ENCODE results near the gene VAC14. TPM values are rescaled to one million over a fixed set of nuclear protein-coding genes. Genes with fewer than 3 reads are reported as not detected.

Gene VAC14
- total RNA-seq, 1 experiment from 2014 or later = 65.5 TPM

DNA sequence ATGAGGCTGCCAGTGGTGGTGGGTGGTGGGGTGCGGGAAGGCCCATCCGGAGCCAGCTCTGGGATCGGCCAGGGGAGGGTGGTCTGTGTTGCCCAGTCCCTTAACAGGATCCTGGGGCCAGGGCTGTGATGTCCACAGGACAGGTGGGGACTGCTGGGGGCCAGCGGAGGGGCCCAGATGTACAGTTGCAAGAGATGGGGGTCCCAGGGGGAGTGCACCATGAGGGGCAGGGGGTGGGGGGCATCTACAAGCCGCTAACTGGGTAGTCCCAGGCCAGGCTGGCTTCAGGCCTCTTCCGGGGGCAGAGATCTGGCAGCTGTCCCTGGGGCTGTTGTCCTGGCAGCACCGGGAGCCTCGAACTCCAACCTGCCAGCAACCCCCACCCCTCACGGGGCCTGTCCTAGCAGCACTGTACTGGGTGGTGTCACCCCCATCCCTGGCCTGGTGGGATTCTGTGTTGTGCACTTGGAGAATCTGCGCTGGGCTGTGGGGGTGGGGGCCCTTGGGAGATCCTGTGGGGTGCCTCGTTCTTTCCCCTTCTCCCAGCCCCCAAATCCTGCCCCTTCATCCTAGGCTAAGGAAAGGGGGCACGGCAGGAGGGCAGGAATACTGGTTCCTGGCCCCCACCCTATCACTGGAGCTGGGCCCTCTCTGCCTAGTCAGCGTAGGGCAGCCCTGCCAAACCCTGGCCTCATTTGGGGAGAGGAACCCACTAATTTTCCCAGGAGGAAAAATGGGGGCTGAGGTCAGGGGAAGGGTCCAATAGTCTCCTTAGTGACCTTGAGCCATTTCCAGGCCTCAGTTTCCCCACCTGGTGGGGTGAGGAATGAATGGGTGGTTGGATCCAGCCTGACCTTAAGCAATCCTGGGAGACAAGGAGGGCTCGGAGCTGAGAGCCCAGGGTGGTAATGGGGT is 116.6 kb downstream of the VAC14 start:
- TF ChIP-seq EZH2 (IDR thresholded peaks at IDR 0.05; ENCODE audit: low read length, unreplicated experiment) (no peak), EZH2phosphoT487 (IDR thresholded peaks at IDR 0.05; ENCODE audit: borderline replicate concordance, low read length) (no peak)
- TF ChIP-seq, protein P1, sequence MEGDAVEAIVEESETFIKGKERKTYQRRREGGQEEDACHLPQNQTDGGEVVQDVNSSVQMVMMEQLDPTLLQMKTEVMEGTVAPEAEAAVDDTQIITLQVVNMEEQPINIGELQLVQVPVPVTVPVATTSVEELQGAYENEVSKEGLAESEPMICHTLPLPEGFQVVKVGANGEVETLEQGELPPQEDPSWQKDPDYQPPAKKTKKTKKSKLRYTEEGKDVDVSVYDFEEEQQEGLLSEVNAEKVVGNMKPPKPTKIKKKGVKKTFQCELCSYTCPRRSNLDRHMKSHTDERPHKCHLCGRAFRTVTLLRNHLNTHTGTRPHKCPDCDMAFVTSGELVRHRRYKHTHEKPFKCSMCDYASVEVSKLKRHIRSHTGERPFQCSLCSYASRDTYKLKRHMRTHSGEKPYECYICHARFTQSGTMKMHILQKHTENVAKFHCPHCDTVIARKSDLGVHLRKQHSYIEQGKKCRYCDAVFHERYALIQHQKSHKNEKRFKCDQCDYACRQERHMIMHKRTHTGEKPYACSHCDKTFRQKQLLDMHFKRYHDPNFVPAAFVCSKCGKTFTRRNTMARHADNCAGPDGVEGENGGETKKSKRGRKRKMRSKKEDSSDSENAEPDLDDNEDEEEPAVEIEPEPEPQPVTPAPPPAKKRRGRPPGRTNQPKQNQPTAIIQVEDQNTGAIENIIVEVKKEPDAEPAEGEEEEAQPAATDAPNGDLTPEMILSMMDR (conservative IDR thresholded peaks at IDR 0.05; ENCODE audit: low read depth, low read length) = no peak
- H3K4me1 ChIP-seq (ENCODE audit: insufficient read depth, low read length) = peaks cover 18% of the 10 kb centered on the region
- H3F3A ChIP-seq (ENCODE audit: low read length, unreplicated experiment) = no peaks in the 10 kb centered on the region
- H3K4me3 ChIP-seq (ENCODE audit: low read length) = peak overlapping the region; percentile 94
- H3K36me3 ChIP-seq (ENCODE audit: low read depth, low read length) = no peaks in the 10 kb centered on the region; the same call in 1 of the 2 replicates
- H3K4me2 ChIP-seq (ENCODE audit: low read length) = peak overlapping the region; percentile 92
- no peaks in the 10 kb centered on the region for H3K27me3 ChIP-seq (ENCODE audit: low read length)
- no peak overlapping the region for H3K27ac ChIP-seq (ENCODE audit: low read length)
- intact Hi-C loops (cut with micrococcal nuclease) = no loop called here
- H3K9me2 ChIP-seq (replicated peaks; ENCODE audit: low read length) = no peaks in the 10 kb centered on the region
- ATAC-seq = no peak
- no peak overlapping the region for H2AFZ ChIP-seq (ENCODE audit: low read length)
- H4K20me1 ChIP-seq (ENCODE audit: low read length) = no peaks in the 10 kb centered on the region
- H3K79me2 ChIP-seq (ENCODE audit: low read length) = peaks cover 49% of the 10 kb centered on the region
- H3K9ac ChIP-seq (ENCODE audit: low read length) = peak overlapping the region; percentile 71; the same call in 1 of the 2 replicates
- CTCF ChIA-PET = no interaction called here
- no peak for DNase-seq
- POLR2A ChIA-PET (ENCODE audit: unreplicated experiment) = no interaction called here
- H3K9me3 ChIP-seq (ENCODE audit: low read length) = no peaks in the 10 kb centered on the region
- BruUV-seq (replicated peaks) = no TSS peak

DNA sequence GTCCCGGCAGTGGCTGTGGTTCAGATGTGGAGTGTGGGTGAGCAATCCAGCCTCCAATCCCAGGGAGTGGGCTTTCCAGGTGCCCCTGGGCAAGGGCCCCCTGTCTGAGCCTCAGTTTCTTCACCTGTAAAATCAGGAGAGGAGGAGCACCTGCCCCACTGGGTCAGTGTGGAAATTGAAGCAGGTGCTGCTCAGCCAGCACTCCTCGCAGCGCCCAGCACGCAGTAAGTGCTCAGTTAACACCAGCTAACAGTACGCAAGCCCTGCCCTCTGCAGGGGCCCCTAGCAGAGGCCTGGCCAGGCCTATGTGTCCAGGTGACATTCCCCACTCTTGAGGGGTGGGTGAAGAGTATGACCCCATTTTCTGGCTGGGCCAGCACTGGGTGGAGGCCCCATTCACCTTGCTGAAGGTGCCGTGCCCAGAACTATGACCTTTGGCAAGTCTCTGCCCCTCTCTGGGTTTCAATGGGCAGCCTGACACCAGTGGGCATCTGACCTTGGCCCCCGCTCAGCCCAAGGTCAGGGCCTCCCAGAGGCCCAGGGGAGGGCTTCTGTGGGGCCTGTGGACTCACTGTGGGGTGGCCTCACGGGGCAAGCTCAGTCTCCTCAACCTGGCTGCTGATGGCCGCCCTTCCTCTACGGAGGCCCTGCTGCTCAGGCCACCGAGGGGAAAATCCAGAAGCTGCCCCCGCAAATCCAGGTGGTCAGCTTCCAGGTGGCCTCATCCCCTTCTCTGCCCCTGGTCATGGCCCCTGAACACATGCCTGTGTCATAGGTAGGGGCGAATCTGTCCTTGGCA is 117.6 kb downstream of the VAC14 start:
- no peak for DNase-seq
- Histone ChIP-seq H3K4me2 (ENCODE audit: low read length) (peak overlapping the region; percentile 92; the same call in 1 of the 2 replicates), H3F3A (ENCODE audit: low read length, unreplicated experiment) (no peaks in the 10 kb centered on the region), H3K4me1 (ENCODE audit: insufficient read depth, low read length) (peaks cover 18% of the 10 kb centered on the region), H3K36me3 (ENCODE audit: low read depth, low read length) (no peaks in the 10 kb centered on the region; the same call in 1 of the 2 replicates), H3K9me3 (ENCODE audit: low read length) (no peaks in the 10 kb centered on the region), H4K20me1 (ENCODE audit: low read length) (no peaks in the 10 kb centered on the region), H3K27me3 (ENCODE audit: low read length) (no peaks in the 10 kb centered on the region), H2AFZ (ENCODE audit: low read length) (no peak overlapping the region), H3K79me2 (ENCODE audit: low read length) (peaks cover 49% of the 10 kb centered on the region), H3K27ac (ENCODE audit: low read length) (no peak overlapping the region), H3K9ac (ENCODE audit: low read length) (no peak overlapping the region), H3K9me2 (replicated peaks; ENCODE audit: low read length) (no peaks in the 10 kb centered on the region), H3K4me3 (ENCODE audit: low read length) (no peak overlapping the region)
- no peak for ATAC-seq
- CTCF ChIA-PET = no interaction called here
- POLR2A ChIA-PET (ENCODE audit: unreplicated experiment) = no interaction called here
- intact Hi-C loops (cut with micrococcal nuclease) = no loop called here
- BruUV-seq (replicated peaks) = no TSS peak
- TF ChIP-seq, protein P1 (conservative IDR thresholded peaks at IDR 0.05; ENCODE audit: low read depth, low read length) = no peak
- TF ChIP-seq EZH2phosphoT487 (IDR thresholded peaks at IDR 0.05; ENCODE audit: borderline replicate concordance, low read length) (no peak), EZH2 (IDR thresholded peaks at IDR 0.05; ENCODE audit: low read length, unreplicated experiment) (no peak)
